ENCODE measurements around the gene MX1.

MX1 gene, protein sequence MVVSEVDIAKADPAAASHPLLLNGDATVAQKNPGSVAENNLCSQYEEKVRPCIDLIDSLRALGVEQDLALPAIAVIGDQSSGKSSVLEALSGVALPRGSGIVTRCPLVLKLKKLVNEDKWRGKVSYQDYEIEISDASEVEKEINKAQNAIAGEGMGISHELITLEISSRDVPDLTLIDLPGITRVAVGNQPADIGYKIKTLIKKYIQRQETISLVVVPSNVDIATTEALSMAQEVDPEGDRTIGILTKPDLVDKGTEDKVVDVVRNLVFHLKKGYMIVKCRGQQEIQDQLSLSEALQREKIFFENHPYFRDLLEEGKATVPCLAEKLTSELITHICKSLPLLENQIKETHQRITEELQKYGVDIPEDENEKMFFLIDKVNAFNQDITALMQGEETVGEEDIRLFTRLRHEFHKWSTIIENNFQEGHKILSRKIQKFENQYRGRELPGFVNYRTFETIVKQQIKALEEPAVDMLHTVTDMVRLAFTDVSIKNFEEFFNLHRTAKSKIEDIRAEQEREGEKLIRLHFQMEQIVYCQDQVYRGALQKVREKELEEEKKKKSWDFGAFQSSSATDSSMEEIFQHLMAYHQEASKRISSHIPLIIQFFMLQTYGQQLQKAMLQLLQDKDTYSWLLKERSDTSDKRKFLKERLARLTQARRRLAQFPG

DNA sequence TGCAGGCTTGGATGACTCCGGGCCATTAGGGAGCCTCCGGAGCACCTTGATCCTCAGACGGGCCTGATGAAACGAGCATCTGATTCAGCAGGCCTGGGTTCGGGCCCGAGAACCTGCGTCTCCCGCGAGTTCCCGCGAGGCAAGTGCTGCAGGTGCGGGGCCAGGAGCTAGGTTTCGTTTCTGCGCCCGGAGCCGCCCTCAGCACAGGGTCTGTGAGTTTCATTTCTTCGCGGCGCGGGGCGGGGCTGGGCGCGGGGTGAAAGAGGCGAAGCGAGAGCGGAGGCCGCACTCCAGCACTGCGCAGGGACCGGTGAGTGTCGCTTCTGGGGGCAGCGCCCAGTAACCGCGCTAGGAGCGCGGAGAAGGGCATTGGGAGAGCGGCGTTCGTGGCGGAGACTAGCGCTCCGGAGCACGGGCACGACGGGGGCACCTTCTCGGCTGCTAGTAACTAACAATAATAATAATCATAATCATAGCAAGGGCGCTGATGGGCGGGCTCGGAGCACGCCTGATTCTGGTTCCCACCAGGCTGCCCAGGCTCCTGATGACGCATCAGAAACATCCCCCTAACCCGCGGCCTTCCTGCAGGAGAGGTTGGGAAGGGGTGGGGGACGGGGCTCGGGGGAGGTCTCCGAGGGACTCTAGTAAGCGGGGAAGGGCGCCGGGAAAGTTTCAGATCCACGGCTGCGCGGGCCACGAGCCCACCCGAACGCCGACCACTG is at the start of gene MX1:
Gene MX1, plus strand, starts transcription at position 286 of the 722 bp plus-strand sequence. CDS start 5,832 bp downstream, outside the sequence.
- peak; percentile 89 for DNase-seq

DNA sequence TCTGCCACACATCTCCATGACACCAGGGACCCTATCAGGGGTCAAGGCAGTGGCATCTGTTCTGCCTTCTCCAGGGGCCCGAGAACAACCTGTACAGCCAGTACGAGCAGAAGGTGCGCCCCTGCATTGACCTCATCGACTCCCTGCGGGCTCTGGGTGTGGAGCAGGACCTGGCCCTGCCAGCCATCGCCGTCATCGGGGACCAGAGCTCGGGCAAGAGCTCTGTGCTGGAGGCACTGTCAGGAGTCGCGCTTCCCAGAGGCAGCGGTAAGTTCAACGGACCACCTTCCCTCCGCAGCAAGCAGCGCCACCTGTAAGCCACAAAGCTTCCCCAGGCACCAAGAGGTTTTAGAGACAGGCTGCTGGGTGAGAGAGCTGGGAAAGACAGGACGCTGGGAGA is 48.3 kb upstream of the MX1 start:
- DNase-seq = no peak

DNA sequence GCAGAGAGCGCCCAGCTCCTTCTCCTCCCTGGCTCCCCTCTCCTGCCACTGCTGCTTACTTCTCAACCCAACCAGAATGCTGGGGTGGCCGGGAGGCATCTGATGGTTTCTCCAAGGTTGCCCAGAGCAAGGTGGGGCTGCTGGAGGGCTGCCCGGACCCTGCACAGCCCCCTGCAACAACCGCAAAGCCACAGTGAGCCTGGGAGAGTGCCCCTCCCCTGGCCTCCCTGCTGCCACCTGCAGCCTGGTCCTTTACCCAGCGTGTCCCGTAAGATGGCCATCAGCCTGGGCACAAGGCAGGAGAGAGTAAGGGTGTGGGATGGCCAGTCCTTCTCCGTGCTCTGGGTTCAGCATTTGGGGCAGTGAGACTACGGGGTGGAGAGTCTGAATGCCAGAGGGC is 47.2 kb upstream of the MX1 start:
- DNase-seq = no peak

DNA sequence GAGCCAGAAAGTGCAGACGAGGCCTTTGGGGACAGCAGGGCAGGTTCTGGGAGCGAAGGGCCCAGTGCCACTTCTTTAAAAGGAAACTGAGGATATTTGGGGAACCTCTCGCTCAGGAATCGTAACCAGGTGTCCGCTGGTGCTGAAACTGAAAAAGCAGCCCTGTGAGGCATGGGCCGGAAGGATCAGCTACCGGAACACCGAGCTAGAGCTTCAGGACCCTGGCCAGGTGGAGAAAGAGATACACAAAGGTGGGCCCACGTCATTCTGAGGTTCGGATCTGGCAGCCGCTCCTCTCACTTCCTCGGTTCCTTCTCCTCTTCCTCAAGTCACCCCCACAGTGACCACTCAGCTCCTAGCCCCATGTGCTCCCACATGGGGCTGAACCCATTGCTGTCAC is 46.1 kb upstream of the MX1 start:
- no peak for DNase-seq

DNA sequence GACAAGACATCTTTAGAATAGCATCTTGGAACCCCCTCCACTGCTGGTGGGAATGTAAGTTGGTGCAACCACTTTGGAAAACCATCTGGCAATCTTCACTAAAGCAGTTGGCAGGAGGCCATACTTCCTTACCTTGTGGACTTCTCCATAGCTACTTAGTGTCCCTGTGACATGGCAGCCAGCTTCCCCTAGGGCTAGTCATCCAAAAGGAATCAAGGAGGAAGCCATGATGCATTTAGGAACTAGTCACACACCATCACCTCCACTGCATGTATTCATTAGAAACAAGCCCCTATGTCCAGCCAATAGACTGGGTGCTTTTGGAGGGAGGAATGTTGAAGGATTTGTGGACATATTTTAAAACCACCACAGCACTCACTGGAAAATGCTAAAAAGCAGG is 44.3 kb upstream of the MX1 start:
- DNase-seq = peak; percentile 29

DNA sequence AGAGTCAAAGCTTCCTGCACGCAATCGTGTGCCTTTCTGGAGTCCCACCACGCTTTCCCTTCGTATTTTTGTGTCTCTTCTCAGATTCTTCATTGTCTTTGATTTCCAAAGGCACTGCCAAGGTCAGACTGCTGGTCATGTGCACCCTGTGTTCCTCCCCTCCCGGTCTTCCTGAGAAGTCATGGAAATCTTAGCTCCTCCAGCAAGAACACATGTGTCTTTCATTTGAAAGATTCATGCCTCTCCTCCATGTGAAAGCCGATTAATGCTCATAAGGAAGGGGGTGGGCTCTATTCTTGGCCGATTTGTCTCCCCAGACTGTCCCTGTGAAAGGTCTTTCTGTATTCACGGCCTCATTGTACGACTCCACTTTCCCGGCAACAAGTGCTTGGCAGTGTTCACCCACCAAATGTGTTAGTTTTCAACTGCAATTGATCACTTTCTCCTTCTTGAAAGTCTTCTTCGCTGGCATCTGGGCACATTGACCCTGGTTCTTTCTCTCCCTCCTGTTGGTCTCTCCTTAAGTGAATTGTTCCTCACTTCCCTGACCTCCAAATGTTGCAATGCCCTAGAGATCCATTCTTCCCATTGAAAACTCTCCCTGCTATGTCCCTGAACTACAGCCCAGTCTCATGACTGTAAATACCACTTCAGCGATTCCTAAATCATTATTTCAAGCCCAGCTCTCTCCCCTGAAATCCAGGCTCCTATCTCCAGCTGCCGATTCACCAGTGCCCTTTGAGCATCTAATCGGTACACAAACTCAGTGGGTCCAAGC is 38.8 kb upstream of the MX1 start:
- DNase-seq = no peak

DNA sequence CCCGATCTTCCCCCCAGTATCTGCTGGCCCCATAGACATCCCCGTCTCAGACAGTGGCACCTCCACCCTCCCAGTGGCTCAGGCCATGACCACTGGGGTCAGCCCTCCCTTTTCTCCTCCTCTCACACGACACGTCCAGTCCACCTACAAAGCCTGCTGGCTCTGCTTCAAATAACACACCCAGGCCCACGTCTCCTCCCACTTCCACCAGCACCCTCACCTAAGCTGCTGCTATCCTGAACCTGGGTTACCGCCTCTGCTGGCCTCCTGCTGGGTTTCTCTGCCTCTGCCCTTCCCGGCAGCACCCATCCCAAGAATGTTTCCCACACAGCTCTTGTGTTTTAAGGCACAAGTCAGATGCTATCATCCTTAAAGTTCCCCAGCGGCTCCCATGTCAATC is 38.2 kb upstream of the MX1 start:
- DNase-seq = no peak

DNA sequence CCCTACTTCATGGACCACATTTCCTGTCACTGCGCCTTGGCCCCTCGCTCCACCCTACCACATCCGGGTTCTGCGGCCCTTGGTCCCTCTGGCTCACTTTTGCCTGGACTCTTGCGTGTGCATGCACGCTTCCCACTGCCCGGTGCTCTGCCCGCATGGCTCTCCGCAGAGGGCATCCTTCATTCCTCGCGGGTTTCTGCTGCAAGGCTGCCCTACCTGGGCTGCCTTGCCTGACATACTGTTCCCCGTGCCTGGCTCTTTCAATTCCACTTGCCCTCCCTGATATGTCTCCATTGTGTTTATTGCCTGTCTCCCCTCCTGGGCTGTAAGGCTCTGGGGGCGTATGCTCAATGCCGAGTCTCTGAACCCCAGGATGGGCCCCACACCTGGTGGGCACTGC is 37.8 kb upstream of the MX1 start:
- DNase-seq = no peak

DNA sequence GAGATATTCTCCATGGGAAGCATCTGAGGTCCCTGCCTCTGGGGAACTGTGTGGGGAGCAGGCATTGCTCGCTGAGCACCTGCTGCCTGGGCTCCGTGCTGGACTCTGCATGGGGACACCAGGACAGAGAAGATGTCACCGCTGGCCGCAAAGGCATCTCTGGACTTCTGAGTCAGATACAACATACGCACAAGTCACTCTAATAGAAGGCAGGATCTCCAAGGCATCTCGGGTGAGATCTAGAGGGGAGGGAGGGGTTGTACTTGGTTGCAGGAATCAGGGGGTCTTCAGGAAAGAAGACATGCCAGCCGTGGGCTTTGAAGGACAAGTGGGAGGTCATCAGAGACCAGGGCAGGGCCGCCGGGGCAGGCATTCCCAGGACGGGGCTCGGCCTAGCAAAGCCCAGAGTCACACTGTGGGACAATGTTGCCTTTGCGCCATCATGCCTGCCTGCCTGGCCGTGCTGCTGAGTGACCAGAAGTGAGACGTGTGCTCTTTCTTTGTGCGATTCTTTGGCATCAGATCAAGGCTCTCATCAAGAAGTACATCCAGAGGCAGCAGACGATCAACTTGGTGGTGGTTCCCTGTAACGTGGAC is 35.9 kb upstream of the MX1 start:
- no peak for DNase-seq

DNA sequence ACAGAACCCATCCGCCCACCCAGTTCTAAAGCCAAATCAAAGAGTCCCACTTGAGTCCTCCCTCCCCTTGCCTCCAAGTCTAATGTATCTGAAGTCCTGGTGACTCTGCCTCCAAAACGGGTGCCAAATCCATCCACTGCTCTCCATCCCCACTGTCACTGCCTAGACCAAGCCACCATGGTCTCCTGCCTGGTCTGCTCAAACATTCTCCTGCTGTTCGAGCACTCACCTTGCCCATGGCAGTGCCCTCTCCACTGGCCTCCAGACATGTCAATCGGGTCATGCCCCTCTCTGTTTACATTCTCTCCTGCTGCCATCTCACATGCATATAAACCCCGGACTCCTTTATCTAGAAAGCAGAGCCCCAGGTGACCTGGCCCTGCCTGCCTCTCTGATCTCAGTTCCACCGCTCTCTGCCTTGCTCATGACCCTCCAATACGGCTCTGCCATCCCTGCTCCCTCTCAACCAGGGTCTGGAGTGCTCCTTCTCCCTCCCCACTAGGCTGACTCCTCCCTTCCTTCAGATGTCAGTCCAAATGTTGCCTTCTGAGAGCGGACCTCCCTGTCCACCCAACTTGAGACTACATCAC is 32.1 kb upstream of the MX1 start:
- DNase-seq = no peak

DNA sequence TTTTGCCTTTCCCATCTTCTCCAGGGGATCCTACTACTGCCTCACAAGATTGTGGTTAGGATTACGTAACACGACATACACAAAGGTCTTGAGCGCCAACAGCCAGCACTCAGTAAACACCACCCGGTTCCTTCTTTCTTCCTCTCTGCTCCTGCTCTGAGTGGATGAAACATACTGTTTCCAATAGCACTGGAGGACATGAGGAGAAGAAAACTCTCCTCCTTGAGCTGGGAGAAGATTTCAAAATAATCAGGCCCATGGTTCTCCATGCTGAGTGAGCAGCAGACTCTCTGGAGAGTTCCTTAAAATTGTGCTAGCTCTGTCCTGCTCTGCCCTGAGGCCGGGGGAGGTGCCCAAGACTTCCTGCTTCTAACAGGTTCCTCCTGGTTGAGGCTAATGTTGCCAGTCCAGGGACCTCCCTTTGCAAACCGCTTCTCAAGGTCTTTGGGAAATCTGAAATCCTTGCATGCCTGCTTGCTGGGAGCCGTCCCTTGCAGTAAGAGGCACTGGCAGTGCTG is 29.4 kb upstream of the MX1 start:
- peak; percentile 24 for DNase-seq

DNA sequence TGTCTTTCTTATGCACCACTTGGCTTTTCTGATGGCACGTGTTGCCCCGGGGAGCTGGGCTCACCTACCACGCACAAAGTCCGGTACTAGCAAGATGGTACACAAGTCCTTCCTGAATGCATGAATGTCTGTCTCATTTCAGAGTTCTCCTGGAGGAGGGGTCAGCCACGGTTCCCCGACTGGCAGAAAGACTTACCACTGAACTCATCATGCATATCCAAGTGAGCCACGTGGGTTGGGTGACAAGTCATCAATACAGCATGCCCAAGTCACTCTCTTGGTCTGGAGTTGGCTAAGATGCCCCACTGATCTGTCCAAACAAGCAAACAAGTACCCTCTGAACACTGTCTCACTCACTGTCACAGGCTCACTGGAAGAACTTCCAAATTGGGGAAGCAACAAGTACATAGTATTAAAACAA is 28.6 kb upstream of the MX1 start:
- DNase-seq = no peak

DNA sequence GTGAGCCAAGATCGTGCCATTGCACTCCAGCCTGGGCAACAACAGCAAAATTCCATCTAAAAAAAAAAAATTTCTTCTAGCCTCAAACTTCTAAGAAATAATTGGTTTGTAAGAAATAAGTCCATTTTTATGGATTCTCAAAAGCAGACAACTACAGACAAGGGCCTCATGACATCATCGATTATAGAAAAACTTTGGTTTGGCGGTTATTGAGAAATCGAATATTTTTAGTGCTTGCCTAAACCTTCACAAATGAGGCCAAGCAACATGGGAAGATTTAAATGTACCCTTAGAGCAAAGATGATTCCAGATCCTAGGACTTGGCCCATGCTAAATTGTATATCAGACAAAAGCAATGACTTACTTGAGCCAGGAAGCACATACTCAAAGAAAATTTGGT is 27.8 kb upstream of the MX1 start:
- DNase-seq = no peak

DNA sequence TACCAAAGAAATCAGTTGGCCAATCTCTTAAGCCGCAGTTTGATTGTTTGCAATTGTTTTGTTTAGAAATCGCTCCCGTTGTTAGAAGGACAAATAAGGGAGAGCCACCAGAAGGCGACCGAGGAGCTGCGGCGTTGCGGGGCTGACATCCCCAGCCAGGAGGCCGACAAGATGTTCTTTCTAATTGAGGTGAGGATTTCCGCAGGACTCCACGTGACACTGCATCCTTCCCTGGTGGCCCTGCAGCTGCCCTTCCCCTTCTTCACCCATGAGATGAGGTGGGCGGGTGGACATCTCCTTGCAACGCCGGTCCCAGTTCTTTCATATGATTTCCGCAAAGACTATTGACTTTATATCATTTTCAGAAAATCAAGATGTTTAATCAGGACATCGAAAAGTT is 27.2 kb upstream of the MX1 start:
- DNase-seq = no peak

DNA sequence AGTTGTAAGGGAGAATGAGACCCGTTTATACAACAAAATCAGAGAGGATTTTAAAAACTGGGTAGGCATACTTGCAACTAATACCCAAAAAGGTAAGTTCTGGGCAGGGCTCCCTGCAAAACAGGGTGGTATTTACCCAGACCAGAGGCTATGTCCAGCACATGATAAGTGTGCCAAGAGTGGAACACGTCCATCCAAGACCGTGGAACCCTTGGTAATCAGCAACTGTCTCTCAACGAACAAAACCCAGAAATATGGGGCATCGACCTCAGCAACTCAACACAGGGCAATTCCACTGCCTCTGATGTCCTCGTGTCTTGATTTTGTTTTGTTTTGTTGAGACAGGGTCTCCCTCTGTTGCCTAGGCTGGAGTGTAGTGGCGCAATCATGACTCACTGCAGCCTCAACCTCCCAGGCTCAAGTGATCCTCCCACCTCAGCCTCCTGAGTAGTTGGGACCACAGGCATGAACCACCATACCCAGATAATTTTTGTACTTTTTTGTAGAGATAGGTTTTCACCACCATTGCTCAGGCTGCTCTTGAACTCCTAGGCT is 26.7 kb upstream of the MX1 start:
- no peak for DNase-seq

DNA sequence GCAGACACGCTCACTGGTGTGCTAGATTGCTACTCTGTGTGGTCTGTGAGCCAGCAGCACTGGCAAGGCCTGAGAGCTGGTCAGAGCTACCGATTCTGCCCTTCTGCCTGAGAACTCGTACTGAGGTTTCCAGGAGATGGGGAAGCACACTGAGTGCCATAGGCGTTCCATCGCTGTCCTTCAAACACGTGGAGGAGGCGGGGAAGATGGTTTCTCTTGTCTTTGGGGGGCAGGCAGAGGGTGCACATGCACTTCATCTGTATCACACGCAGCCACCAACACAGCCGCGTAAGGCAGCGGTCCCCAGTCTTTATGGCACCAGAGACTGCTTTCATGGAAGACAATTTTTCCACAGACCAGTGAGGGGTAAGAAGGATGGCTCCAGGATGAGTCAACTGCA is 23.8 kb upstream of the MX1 start:
- DNase-seq = no peak

DNA sequence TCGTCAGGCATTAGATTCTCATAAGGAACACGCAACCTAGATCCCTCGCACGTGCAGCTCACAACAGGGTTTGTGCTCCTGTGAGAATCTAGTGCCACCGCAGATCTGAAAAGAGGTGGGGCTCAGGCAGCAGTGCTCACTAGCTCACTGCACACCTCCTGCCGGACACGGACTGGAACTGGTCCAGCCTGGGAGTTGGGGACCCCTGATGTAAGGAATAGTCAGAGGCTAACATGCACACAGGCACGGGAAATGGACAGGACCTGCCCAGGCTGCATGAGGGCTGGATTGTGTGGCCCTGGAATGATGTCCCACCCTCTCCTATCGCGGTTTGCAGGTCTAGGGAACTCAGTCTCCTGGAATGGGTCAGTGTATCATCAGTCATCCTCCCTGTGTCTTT is 23.2 kb upstream of the MX1 start:
- no peak for DNase-seq

DNA sequence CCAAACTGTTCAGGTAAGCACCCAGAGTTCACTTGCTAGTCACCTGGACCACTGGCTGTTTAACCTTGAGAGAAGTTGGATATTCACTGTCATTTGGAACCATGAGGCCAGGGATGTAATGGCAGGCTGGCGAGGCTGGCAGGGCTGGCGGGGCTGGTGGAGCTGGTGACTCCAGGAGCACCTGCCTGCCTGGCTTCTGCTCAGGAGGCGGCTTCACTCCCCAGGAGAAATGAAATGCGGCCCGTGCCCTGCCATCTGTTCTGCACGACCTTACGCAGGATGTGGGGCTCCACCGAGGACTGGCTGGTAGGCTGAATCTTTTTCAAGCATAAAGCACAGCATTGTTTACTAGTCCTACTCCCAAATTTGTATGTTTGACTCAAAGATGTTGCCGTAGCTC is 22.7 kb upstream of the MX1 start:
- no peak for DNase-seq

DNA sequence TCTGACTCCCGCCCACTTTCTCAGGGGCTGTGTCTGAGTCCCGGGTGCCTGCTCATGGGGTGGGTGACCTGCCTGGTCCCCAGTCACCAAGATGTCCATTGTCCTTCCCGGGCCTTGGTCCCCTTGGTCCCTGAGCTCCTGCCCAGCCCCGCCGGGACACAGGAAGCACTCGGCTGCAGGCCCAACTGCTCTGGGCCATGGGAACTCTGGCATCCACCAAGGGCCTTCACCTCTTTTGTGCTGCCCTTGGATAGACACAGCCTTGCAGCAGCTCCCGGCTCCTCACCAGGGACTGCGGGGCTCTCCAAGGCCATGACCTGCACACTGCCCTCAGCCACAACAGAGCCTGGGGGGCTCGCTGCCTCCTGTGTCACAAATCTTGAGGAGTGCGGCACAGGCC is 22.1 kb upstream of the MX1 start:
- DNase-seq = no peak

DNA sequence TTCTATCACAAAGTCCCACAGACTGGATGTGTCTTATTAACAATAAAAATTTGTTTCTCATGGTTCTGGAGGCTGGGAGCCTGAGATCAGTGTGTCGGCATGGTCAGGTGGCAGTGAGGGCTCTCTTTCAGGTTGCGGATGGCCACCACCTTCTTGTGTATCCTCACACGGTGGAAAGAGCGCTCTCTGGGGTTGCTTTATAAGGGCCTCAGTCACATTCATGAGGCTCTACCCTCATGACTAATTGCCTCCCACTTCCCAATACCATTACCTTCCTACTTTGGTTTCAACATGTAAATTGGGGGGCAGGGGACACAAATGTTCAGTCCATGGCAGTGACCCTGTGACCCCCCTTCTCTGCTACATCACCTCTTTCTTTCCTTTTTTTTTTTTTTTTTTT is 20.7 kb upstream of the MX1 start:
- no peak for DNase-seq

DNA sequence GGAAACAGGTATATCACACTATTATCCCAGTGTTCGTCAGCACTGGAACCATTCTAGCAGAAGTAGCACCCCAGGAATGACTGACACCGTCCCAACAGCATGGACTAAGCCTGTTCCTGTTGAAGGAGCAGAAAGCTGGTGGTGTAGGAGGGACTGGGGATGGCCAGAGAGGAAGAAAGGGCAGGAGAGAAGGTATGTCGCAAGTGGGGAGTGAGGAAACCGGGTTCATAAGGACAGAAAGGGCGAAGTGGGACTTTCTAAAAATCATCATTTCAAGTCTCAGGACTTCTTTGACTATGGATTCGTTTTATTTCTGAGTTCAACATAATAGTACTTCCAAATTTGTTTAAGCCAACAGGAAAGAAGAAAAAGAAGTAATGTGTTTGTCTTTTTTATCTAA is 19.7 kb upstream of the MX1 start:
- no peak for DNase-seq
